ENCODE data around the gene ZNF497. TPM values are rescaled to one million over a fixed set of nuclear protein-coding genes. Genes with fewer than 3 reads are reported as not detected.
"Not testable (repeated sequence)": the region's sequence is repeated elsewhere in the genome, so short reads cannot be mapped to it uniquely, and the experiment has no call there.

Gene ZNF497
- total RNA-seq = 0.51 and 0.89 TPM in 2 replicates

DNA sequence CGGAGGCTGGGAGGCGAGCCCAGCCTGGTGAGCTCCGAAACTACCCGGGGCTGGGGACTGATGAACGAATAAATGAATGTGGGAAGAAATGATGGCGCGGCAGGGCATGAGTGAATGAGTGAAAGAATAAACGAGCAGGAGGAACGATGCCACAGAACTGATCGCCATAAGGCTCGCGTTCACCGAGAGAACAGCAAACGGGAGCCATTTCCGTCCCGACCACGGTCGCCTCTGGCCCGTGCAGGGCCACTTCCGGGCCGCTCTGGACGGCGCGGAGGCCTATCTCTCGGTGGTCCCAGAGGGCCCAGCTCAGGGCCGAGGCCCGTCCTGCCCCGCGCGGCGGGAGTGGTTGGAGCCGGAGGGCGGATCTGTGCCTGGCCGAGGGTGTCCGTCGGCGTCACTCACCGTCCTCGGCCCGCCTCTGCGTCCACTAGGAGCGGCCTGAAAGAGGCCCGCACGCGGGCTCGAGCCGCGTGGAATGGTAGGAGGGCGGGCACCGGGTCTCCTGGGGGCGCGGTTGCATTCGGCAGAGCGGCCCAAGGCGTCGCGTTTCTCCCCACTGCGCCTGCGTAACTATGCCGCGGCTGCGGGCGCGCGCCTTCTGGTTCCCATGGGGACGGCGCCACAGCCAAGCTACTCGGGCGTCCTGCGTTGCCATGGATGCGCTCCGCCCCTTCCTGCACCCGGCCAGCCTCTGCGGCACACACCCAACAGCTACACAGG is at the start of gene ZNF497:
Gene ZNF497, minus strand, starts transcription at position 480 of the 723 bp plus-strand sequence. CDS start 5,116 bp downstream, outside the sequence.
- DNase-seq (ENCODE audit: low read depth in 2 of 2) = peak; percentile 90 to 97

DNA sequence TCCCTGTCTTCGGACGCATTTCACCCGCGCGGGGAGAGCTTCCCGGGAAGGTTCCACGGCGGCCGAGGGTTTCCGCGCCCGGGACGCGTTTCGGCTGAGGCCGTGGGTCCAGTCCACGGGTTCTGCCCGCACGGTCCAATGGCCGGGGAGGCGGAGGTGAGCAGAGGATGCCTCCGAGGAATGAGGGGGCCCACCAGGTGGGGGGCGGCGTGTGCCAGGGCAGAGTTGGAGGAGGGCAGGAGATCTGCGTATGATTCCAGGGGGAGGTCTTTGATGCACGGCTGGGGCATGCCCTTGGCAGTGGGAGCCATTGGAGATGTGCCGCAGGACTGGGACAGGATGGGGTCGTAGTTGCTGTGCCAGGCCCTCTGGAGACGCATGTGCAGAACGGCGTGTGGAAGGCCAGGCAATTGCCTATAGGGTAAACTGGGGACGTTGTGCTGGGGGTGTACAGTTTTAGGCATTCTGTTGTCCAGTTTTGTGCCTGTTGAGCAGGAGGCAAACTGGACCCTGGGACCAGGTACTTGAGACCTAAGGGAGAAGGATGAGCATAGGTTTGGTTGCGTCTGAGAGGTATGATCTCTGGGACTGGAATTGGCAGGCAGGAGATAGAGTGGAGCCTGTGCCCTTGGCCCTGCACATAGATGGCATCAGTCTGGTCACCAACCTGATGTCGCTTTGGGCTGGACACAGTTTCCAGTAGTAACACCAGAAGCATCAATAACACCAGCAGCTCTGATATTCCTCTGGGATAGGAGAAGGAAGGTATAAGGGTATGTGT is 46.6 kb upstream of the ZNF497 start:
- peak in 1 of 2 donors; percentile 31 for DNase-seq (ENCODE audit: low read depth in 2 of 2)

DNA sequence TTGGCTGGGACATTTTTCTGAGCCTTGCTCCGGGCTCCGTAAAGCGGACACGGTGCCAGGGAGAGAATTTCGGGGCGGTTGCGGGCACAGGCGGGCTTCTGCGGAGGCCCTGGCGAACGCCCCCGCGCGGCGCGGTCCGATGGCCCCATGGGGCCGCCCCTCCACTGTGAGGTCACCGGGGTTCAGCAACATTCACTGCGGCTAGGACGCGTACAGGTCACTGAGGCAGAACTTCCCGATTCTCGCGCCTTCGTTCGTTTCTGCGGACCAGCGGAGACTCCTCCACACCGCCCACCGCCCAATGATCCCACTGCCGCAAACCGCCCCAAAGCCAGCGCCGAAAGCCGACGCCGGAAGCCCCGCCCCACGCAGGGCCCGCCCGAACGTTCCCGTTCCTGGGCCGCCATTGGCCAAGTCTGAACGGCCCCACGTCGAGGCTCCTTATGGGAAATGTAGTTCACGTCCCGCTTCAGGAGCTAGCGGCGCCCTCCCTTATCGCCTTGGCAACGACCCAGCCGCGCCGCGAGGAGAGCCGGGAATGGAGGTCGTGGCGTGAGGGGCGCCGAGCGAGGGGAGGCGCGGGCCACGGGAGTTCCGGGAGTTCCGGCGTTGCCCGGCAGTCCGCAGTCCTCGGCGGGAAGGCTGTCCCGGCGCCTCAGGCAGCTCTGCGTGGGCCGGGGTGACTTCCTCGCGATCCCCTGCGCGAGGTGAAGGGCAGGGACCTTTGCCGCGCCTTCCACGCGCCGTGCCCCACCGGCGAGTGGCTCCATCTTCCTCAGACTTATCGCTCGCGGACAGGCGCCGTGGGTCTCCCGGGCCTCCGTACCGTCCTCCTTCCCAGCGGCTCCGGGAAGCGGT is 45.8 kb upstream of the ZNF497 start, which contains the start of gene ZNF584:
Gene ZNF584, plus strand, starts transcription at position 498 of the 858 bp plus-strand sequence. CDS start 499 bp downstream, outside the sequence.
- peak; percentile 87 to 96 for DNase-seq (ENCODE audit: low read depth in 2 of 2)

DNA sequence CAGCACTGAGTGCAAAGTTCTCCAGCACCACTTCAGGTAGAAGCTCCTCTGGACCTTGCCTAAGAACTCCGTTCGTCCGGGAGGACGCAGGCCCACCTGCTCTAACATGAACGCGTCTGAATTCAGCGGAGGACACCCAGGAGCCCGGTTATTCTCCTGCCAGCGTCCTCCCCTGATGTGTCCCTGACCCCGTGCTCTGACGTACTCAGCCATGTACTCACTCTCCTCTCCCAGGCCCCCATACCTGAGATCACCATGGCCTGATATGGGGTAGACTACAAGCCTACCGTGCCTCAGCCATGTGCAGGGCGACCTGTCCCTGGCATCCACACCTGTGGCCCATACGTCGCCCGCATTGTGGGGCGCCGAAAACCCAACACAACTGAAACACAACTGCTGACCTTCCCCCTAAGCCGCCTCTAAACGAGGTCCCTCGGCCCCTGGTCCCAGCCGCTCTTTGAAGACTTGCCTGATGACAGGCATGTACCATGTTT is 45.2 kb upstream of the ZNF497 start:
- DNase-seq (ENCODE audit: low read depth in 2 of 2) = no peak

- no peak for DNase-seq (ENCODE audit: low read depth in 2 of 2)
Measured at GRCh38 chr19:58406818-58407657, 44.5 kb upstream of the ZNF497 start.

DNA sequence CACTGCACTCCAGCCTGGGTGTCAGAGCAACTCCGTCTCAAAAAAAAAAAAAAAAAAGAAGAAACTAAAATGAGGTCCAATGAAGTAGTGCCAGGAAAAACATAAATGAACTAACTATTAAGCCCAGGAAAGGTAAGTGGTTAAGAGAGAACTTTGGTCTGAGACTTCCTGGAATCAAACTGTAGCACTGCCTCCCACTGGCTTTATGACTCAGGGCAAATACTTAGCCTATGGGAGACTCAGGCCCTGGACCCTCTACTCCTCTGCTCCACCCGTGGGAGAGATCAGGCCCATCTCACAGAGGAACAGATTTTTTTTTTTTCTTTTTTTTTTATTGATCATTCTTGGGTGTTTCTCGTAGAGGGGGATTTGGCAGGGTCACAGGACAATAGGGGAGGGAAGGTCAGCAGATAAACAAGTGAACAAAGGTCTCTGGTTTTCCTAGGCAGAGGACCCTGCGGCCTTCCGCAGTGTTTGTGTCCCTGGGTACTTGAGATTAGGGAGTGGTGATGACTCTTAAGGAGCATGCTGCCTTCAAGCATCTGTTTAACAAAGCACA is 41.4 kb upstream of the ZNF497 start:
- DNase-seq (ENCODE audit: low read depth in 2 of 2) = not testable (repeated sequence)

GRCh38 chr19:58401840-58402421 is 39.4 kb upstream of the ZNF497 start:
- no peak for DNase-seq (ENCODE audit: low read depth in 2 of 2)

GRCh38 chr19:58400916-58401839 is 38.6 kb upstream of the ZNF497 start:
- DNase-seq (ENCODE audit: low read depth in 2 of 2) = peak; percentile 97 to 100

GRCh38 chr19:58400316-58400915 is 37.9 kb upstream of the ZNF497 start:
- no peak for DNase-seq (ENCODE audit: low read depth in 2 of 2)

- no peak for DNase-seq (ENCODE audit: low read depth in 2 of 2)
Measured at GRCh38 chr19:58399903-58400302, 37.4 kb upstream of the ZNF497 start.

- DNase-seq (ENCODE audit: low read depth in 2 of 2) = no peak
Measured at GRCh38 chr19:58398545-58398944, 36.0 kb upstream of the ZNF497 start.

- DNase-seq (ENCODE audit: low read depth in 2 of 2) = no peak
Measured at GRCh38 chr19:58398087-58398486, 35.5 kb upstream of the ZNF497 start.

GRCh38 chr19:58397533-58398037 is 35.0 kb upstream of the ZNF497 start:
- no peak for DNase-seq (ENCODE audit: low read depth in 2 of 2)

GRCh38 chr19:58396691-58397532 is 34.4 kb upstream of the ZNF497 start:
- no peak for DNase-seq (ENCODE audit: low read depth in 2 of 2)

DNA sequence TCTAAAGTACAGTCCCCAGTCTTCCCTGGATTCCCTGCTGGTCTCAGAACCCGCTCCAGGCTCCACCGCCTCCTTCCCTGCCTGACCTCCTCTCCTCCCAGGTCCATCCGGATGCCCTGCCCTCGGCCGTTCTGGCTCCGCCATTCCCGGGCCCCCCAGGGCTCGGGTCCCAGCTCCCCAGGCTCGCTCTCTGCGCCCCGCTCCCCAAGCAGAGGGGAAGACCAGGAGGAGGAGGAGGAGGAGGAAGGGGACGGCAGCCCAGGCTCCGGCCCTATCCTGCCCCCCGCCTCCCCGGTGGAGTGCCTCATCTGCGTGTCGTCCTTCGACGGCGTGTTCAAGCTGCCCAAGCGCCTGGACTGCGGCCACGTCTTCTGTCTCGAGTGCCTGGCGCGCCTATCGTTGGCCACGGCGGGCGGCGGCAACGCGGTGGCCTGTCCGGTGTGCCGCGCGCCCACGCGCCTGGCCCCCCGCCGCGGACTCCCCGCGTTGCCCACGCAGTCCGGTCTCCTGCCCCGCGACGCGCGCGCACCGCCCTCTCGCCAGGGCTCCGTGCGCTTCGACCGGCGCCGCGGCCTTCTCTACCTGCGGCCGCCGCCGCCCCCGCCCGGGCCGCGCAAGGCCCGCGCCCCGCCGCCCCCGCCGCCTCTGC is 33.6 kb upstream of the ZNF497 start:
- no peak for DNase-seq (ENCODE audit: low read depth in 2 of 2)

GRCh38 chr19:58395220-58395978 is 32.8 kb upstream of the ZNF497 start, which contains the start of gene RNF225:
Gene RNF225 (plus strand): TSS chr19:58395656. CDS start chr19:58396090, 434 bp downstream.
- no peak for DNase-seq (ENCODE audit: low read depth in 2 of 2)
